Activated effector memory CD4-positive, alpha-beta T cell treated with Interleukin-2 at 50 U/mL for 16 hours (primary cell): ENCODE measurements around the gene PODXL2.
"Not testable (repeated sequence)": the region's sequence is repeated elsewhere in the genome, so short reads cannot be mapped to it uniquely, and the experiment has no call there.

Experiments used
- DNase-seq: peaks from one replicate; pipeline ENCODE4 v3.0.0-alpha.2; 2020

Gene PODXL2

DNA sequence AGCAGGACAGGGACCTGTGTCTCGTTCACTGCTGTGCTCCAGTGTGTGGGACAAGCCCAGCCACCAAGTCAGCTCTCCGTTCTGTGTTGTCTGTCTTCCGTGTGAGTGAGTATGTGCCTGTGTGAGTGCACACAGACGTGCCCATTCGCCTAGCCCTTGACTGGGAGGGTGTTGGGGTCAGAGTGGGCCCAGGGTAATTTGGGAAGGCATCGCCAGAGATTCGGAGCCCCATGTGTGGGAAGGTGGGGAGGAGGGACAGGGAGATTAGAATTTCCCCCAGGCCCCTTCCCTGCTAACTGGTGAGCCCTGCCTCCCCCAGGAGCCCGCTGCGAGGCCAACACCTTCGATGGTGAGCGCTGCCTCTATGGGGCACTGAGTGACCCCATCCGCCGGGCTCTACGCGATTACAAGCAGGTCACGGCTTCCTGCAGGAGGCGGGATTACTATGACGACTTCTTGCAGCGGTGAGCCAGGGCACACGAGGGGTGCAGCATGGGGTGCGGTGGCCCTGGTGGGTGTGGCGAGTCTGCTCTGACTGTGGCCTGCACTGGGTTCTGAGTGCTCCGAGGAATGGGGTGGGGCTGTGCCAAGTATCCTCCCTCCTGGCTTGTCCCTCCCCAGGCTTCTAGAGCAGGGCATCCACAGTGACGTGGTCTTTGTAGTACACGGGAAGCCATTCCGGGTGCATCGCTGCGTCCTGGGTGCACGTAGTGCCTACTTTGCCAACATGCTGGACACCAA, 46.8 kb downstream of the PODXL2 start:
- no peak for DNase-seq

DNA sequence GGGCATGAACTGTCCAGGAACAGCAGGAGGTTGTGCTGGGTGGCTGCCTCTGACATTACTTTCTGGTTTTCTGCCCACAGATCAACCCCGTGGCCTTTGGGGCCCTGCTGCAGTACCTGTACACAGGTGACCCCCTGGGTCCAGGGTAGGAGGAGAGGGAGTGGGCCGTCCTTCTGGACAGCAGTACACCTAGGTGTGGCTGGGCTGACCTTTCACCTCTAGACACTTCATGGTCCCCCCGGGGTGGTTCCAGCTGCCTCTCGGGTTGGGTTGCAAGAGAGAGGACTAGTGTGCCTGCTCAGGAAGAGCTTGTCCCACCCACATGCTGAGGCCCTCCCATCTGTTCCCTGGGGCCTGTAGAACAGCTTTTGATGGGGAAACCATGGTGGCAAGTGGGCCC, 47.5 kb downstream of the PODXL2 start:
- DNase-seq = no peak

DNA sequence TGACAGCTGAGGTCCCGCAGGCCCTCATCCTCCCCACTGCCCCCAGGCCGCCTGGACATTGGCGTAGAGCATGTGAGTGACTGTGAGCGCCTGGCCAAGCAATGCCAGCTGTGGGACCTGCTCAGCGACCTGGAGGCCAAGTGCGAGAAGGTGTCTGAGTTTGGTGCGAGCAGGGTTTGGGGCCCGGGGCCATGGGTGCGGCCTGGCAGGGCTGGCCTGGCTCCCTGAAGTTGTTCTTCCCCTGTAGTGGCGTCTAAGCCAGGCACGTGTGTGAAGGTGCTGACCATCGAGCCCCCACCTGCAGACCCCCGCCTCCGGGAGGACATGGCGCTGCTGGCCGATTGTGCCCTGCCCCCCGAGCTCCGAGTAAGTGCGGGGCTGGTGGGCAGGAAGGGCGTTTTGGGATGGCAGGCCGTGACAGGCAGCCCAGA, 48.0 kb downstream of the PODXL2 start:
- DNase-seq = no peak

DNA sequence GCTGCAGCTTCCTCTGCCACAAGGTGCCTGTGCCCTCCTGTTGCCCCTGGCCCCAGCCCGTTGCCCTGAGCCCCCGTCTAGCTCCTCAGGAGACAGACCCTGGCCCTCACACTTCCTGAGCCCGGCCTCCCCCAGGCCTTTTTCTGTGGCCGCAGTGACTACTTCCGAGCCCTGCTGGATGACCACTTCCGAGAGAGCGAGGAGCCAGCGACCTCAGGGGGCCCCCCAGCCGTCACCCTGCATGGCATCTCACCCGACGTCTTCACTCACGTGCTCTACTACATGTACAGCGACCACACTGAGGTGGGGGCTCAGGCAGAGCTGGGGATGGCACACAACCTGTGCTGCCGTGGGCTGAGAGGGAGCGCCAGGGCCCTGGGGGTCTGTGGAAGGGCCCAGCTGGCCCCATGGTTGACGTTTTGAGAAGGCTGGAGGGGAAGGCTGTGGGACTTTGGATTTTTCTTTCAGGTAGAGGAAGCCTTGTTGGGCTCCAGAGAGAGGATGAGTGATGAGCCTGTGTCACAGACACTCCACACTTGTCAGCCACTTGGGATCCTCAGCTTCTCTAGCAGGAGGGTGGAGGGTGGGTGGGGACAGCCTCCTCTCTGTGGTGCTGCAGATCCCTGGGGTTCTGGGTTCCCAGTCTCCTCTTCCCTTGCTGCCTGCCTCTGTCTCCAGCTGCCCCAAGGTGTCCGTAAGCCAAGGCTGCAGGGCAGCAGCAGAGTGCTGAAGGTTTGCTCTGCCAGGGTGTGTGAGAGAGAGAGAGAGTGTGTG, 48.7 kb downstream of the PODXL2 start:
- DNase-seq = no peak

DNA sequence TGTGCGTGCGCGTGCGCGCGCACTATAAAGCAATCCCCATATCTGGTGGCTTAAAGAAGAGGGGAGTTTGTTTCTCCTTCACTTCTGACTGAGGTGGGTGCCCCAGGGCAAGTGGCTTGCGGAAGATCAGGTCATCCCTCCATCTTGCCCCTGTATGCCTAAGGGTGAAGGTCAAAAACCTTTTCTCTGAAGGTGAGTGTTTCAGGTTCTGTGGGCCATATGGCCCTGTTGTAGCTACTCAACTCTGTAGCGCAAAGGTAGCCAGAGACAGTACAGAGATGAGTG, 49.3 kb downstream of the PODXL2 start:
- DNase-seq = no peak

DNA sequence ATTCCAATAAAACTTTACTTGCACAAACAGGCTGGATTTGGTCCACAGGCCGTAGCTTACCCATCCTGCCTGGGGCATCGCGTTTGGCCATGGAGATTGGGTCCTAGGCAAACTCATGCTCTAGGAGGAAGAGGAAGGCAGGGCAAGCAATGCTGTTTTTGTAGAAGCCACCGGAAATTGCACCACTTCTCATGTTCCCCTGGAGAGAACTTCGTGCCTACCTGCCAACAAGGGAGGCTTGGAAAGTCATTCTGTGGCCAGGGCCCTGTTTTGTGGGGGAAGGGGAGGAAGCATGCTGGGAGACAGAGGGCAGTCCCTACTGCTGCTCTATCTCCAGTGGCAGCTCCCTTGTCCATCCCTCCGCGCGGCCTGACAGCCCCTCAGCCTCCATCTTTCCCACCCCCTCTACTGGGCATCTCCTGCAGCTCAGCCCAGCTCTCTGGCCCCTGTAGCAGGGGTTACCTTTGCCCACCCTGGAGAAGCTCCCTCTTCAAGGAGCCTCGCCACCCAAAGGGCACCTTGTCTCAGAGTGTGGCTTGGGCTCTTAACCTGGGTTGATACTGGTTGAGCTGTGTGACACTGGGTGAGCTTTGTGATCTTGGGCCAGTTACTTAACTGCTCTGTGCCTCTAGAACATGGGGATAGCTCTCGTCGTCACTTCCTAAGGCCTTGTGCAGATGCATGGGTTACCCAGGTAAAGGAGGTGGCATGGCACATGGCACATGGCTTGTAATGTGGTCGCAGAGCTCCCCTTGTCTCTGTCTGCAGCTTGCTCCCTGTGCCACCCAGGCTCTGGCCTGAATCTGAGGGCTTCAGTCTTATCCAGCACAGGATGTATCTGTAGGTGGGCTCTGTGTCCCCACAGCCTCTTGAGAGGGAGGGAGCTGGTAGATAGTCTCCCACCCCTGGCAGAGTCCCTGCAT, 49.9 kb downstream of the PODXL2 start:
- no peak for DNase-seq

DNA sequence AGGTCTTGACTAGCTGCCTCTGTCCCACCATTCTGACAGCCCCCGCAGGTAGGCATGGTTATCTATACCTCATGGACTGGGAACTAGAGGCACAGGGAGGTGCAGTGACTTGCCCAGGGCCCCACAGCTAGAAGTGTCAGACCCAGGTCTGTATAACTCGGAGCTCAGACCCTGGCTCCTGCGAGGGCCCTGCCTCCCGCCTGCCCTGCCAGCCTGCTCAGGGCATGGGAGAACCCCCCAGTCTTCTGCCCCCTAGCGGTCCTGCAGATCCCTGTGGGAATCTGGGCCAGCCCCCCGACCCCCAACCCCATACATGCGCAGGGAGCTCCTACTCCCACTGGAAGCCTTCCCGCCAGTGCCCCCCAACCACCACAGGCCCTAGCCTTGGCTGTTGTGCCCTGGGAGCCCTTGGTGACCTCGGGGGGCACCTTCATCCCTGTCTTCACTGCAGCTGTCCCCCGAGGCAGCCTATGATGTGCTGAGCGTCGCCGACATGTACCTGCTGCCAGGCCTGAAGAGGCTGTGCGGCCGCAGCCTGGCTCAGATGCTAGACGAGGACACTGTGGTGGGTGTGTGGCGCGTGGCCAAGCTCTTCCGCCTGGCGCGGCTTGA, 50.7 kb downstream of the PODXL2 start:
- DNase-seq = no peak

DNA sequence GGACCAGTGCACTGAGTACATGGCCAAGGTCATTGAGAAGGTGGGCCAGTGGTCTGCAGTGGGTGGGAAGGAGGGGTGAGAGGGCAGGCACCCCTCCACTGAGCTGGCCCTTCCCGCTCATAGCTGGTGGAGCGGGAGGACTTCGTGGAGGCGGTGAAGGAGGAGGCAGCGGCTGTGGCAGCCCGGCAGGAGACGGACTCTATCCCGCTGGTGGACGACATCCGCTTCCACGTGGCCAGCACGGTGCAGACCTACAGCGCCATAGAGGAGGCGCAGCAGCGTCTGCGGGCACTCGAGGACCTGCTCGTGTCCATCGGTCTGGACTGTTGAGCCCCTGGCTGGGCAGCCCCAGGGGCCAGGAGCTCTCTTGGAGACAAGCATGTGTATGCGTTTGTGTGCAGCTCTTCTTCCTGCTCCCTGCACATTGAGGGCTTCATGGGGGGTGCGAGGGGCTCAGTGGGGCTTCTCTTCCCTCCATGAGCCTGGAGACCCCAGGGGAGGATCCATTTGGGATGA, 51.2 kb downstream of the PODXL2 start:
- no peak for DNase-seq

DNA sequence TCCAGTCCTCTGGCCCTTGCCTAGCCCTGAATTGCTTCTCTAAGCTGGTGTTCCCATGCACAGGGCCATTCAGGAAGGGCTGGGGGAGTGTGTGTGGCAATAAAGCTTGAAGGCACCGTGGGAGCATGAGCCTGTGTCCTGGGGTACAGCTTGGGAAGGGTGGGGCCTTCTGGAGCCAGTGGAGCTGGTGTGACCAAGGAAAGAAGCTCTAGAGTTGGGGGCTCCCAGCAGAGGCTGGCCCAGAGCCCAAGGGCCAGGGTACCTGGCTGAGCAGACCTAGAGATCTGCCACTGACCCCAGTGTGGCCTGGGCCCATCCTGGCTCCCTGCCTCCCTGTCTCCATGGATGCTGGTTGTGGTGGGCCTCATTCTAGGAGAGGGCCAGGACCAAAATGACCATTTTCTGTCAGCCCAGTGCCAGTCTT, 51.8 kb downstream of the PODXL2 start:
- DNase-seq = no peak

DNA sequence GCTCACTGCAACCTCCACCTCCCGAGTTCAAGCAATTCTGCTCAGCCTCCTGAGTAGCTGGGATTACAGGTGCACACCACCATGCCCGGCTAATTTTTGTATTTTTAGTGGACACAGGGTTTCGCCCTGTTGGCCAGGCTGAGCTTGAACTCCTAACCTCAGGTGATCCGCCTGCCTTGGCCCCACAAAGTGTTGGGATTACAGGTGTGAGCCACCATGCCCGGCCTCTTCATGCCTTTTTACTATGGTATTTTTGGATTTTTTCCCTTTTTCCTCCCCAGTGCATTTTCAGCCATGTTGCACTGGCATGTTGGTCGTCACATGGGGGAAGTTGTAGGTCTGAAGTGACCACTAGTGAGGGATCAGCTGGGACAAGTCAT, 53.2 kb downstream of the PODXL2 start:
- not testable (repeated sequence) for DNase-seq

DNA sequence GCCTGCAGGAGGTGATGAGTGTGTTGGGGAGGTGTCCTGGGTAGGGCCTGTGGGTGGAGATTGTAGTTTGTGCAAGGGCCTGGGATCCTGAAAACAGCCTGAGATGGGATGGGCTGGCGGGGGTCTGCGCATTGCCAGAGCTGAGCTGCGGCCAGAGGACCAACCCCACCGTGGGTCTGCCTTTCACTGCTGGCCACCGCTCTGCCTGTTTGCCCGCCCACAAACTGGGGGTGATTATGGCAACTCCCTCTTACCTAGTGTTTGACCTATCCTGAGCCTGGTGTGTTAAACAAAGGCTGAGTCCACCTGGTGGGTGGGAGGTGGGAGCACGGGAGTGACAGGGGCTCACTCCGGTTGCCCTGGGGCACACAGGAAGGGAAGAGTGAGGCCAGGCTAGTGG, 53.6 kb downstream of the PODXL2 start:
- DNase-seq = no peak

DNA sequence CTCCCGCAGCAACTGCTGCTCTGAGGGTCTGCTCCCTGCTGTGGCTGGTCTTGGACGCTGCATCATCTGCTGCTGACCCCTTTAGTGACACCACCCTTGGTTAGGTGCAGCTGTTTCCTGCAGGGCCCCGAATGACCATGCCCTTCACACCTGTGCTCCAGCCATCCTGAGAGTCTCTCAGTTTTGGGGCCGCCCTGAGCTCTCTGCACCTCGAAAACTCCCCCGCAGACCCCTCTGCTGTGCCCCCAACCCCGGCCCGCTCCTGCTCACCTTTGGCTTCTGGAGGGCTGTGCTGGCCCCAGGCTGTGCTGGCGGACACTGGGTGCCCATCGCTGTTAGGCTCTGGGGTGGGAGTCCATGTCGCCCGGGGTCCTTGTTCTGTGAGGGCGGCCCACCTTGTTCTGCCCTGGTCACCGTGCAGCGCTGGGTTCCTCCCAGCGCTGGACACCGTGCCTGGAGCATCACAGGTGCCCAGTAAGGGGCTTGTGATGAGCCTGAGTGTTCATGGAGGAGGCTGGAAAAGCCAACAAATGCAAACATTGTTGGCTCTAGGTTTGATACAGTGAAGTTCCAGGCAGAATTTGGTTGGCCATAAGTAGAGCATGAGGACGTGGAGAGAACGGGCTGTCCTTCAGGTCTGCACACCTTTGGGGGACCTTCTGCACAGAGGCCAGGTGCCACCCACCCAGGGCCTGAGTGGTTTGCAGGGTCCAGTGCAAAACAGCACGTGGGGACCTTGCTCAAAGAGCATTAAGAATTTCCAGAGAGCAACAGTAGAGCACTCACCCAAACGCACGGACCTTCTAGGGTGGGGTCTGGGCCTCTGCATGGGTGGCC, 56.1 kb downstream of the PODXL2 start:
- DNase-seq = no peak

DNA sequence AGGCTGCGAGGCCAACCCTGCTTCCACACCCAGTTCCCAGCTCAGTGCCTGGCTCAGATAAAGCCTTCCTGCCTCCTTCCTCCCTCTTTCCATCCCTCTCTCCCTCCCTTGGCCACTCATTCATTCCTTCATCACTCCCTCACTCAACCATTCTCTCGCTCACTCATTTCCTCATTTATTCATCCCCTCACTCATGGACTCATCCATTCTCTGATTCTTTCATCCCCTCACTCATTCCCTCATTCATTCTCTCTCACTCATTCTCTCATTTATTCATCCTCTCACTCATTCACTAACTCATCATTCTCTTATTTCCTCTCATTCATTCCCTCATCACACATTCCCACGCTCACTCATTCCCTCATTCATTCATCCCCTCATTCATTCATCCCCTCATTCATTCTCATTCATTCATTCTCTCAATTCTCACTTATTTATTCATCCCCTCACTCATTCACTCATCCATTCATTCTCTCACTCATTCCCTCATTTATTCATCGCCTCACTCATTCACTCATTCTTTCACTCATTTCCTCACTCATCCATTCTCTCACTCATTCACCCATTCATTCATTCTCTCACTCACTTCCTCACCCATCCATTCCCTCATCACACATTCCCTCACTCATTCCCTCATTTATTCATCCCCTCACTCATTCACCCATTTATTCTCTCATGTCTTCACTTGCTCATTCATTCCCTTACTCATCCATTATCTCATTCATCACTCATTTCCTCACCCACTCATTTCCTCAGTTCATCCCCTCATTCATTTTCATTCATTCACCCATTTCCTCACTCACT, 56.9 kb downstream of the PODXL2 start:
- no peak for DNase-seq

DNA sequence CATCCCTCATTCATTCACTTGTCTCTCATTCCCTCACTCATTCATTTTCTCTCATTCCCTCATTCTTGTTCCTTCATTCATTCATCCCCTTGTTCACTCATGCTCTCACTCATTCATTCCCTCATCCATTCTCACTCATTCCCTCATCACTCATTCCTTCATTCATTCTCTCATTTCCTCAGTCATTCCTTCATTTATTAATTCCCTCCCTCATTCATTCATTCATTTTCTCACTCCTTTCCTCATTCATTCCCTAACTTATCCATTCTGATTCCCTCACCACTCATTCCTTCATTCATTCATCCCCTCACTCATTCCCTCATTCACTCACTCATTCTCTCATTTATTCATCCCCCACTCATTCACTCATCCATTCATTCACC, 57.5 kb downstream of the PODXL2 start:
- DNase-seq = no peak

DNA sequence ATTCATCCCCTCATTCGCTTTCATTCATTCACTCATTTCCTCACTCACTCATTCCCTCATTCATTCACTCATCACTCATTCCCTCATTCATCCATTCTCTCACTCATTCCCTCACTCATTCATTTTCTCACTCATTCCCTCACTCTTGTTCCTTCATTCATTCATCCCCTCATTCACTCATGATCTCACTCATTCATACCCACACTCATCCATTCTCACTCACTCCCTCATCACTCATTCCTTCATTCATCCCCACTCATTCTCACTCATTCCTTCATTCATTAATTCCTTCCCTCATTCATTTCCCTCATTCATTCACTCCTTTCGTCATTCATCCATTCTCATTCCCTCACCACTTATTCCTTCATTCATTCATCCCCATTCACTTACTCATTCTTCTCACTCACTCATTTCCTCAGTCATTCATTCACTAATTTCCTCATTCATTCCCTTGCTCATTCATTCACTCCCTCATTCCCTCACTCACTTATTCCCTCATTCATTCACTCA, 58.3 kb downstream of the PODXL2 start:
- DNase-seq = no peak

DNA sequence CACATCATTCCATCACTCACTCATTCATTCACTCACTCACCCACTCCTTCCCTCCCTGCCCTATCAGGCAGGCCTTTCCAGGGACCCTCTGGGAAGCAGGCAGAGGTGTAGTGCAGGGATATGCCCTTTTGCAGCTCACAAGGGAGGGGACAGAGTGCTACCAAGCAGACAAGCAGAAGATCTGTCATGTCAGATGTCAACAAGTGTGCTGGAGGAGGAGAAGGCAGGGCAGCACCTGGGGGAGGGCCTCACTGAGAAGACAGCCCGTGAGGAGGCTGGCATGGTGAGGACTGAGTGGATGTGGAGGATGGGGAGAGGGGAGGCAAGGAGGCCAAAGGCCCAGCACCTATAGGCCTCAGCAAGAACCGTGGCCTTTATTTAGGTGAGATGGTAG, 59.0 kb downstream of the PODXL2 start:
- no peak for DNase-seq

DNA sequence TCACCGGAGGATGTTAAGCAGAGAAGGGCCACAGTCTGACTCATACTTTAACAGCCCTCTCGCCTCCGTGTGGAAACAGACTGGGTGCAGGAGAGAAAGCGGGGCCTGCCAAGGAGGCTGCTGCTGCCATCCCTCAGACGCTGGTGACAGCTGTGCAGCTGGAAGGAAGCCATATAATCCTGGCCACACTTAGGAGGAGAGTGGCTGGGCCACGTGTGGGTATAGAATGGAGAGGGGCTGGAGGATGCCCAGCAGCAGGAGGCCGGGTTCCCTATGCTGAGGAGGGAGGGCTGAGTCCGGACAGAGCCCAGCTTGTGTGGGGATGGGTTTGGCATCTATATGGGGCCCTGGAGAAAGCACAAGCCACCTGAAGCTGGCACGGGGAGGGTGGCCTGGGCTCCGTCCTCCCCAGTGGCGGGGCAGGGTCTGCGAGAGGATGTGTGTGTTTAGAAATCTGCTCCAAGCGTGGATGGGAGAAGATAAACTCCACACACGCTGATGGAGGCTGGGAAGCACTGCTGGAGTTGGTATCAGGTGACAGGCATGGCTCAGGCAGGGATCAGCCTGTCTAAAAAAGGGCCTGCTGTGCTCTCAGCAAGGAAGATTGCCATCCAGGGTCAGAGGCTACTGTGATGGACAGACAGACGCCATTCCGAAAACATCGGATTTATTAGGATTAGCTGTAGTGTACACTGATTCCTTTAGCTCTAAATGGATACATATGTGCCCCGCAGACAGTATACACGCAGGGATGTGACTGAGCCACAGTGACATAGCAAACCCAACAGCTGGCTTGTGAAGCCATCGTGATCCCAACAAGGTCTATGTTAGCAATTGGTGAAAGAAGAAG, 59.7 kb downstream of the PODXL2 start:
- no peak for DNase-seq

DNA sequence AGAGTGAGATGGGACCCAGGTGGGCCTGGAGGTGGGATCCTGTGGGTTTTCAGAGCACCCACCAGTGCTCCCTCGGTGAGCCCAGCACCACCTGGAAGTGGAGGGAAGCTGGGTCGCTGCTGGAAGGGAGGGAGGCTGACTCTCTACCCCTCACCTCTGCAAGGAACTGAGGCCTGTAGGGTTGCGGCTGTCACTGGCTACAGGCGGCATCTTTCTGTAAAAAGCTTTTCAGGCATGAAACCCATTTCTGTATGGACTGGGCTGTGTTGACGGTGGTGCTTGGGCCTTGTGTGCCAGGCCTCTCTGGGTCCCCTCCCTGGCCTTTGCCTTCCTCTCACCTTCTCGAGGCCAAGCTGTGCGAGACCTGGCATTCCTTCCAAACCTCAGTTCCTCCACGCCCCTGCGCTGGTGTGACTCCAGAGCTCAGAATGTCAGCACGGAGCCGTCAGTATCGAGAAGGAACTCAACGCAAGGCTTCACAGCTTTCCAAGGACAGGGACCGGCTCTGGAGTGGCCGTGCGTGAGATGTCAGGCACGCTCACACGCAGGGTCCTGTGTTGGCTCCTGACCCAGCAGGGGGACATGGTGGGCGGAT, 60.4 kb downstream of the PODXL2 start:
- no peak for DNase-seq

DNA sequence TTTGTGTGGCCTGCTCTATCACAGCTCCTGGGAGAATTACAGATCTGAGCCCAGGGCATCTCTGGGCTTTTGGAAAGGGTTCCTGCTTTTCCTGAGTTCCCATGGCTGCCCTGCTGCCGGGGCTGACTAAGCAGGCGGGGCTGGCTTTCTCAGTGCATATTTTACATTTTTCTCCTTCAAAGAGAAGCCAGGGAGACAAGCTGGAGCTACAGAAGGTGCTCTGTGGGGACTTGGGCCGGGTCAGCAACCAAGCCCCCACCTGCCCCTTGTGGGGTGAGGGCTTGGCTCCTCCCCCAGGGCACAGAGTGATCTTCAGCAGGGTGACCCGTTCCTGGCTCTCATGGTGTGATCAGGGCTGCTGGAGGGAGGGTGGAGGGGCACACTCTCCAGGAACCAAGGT, 61.1 kb downstream of the PODXL2 start:
- no peak for DNase-seq
